ENCODE measurements around the gene PLK5. TPM values are rescaled to one million over a fixed set of nuclear protein-coding genes. Genes with fewer than 3 reads are reported as not detected.
"Not testable (repeated sequence)": the region's sequence is repeated elsewhere in the genome, so short reads cannot be mapped to it uniquely, and the experiment has no call there.

Gene PLK5
- total RNA-seq, 1 donor from 2014 or later: not detected

- no peak for DNase-seq
These were observed 2.3 kb downstream of the PLK5 start for GRCh38 chr19:1526066-1526778.

GRCh38 chr19:1526979-1527649 lies 3.2 kb downstream of the PLK5 start:
- DNase-seq: no peak

GRCh38 chr19:1527650-1528309 lies 3.9 kb downstream of the PLK5 start:
- no peak for DNase-seq

GRCh38 chr19:1528596-1529429 lies 4.9 kb downstream of the PLK5 start:
- DNase-seq: no peak

- no peak for DNase-seq
These were observed 5.5 kb downstream of the PLK5 start for GRCh38 chr19:1529430-1529816.

GRCh38 chr19:1530856-1531255 lies 7.0 kb downstream of the PLK5 start:
- DNase-seq: not testable (repeated sequence)

- DNase-seq: no peak
These were observed 7.7 kb downstream of the PLK5 start for GRCh38 chr19:1531587-1531986.

GRCh38 chr19:1532003-1532402 lies 8.1 kb downstream of the PLK5 start:
- no peak for DNase-seq

- no peak for DNase-seq
These were observed 9.8 kb downstream of the PLK5 start for GRCh38 chr19:1533510-1534150.

- DNase-seq: no peak
These were observed 11.1 kb downstream of the PLK5 start for GRCh38 chr19:1534972-1535371.

GRCh38 chr19:1535699-1536098 lies 11.8 kb downstream of the PLK5 start:
- DNase-seq: not testable (repeated sequence)

- DNase-seq: no peak
These were observed 15.1 kb downstream of the PLK5 start for GRCh38 chr19:1538978-1539377.

GRCh38 chr19:1539749-1540148 lies 15.9 kb downstream of the PLK5 start:
- DNase-seq: not testable (repeated sequence)

GRCh38 chr19:1540365-1540925 lies 16.6 kb downstream of the PLK5 start:
- DNase-seq: no peak

- no peak for DNase-seq
These were observed 25.6 kb downstream of the PLK5 start for GRCh38 chr19:1549332-1549945.

- no peak for DNase-seq
These were observed 27.5 kb downstream of the PLK5 start for GRCh38 chr19:1551068-1552040.

- no peak for DNase-seq
These were observed 29.5 kb downstream of the PLK5 start for GRCh38 chr19:1553415-1553814.

GRCh38 chr19:1554968-1555367 lies 31.1 kb downstream of the PLK5 start:
- DNase-seq: no peak

- no peak for DNase-seq
These were observed 31.9 kb downstream of the PLK5 start for GRCh38 chr19:1555487-1556389.
